Measurements from ENCODE around the gene PSME3. TPM values are rescaled to one million over a fixed set of nuclear protein-coding genes. Genes with fewer than 3 reads are reported as not detected.

PSME3 gene
- total and polyA plus RNA-seq, 2 of the 13 experiments (the other 11 are each of a cell fraction or from before 2014, with no cell fraction given) = 66.3 to 135 TPM

DNA sequence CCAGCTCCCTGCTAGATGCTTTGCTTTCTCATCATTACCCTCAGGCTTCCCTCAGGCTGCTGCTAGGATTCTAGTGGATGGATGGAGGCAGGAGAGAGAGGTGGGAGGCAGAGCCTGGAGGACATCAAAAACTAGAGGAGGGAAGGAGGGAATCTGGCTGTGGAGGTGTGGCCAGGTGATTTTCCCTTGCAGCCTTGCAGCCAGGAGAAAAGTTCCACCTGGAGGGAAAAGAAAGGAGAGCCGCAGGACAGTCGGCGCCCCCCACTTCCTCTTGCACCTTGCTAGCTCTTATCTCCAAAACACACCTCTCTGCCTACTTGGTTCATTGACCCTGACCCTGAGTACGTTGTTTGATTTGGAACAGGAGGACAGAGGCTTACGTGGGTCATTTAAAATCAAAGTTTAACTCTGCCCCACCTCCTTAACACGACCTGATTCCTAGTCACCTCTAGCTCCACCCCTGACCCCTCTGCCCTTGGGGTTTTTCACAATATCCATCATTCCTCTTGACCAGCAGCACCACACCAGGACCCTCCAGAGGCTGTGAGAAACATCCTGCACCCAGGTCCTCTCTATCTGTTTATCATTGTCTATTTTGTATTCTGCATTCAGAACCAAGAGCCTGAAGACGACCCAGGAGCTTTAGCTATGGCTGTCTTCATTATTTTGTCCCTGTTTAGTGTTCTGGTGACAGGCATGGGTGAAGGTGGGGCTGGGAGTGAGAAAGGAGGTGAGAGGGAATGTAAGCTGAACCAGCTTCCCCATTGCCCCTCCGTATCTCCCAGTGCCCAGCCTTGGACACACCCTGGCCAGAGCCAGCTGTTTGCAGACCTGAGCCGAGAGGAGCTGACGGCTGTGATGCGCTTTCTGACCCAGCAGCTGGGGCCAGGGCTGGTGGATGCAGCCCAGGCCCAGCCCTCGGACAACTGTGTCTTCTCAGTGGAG lies 33.7 kb downstream of the PSME3 start (continued):
- TF ChIP-seq, protein P1, sequence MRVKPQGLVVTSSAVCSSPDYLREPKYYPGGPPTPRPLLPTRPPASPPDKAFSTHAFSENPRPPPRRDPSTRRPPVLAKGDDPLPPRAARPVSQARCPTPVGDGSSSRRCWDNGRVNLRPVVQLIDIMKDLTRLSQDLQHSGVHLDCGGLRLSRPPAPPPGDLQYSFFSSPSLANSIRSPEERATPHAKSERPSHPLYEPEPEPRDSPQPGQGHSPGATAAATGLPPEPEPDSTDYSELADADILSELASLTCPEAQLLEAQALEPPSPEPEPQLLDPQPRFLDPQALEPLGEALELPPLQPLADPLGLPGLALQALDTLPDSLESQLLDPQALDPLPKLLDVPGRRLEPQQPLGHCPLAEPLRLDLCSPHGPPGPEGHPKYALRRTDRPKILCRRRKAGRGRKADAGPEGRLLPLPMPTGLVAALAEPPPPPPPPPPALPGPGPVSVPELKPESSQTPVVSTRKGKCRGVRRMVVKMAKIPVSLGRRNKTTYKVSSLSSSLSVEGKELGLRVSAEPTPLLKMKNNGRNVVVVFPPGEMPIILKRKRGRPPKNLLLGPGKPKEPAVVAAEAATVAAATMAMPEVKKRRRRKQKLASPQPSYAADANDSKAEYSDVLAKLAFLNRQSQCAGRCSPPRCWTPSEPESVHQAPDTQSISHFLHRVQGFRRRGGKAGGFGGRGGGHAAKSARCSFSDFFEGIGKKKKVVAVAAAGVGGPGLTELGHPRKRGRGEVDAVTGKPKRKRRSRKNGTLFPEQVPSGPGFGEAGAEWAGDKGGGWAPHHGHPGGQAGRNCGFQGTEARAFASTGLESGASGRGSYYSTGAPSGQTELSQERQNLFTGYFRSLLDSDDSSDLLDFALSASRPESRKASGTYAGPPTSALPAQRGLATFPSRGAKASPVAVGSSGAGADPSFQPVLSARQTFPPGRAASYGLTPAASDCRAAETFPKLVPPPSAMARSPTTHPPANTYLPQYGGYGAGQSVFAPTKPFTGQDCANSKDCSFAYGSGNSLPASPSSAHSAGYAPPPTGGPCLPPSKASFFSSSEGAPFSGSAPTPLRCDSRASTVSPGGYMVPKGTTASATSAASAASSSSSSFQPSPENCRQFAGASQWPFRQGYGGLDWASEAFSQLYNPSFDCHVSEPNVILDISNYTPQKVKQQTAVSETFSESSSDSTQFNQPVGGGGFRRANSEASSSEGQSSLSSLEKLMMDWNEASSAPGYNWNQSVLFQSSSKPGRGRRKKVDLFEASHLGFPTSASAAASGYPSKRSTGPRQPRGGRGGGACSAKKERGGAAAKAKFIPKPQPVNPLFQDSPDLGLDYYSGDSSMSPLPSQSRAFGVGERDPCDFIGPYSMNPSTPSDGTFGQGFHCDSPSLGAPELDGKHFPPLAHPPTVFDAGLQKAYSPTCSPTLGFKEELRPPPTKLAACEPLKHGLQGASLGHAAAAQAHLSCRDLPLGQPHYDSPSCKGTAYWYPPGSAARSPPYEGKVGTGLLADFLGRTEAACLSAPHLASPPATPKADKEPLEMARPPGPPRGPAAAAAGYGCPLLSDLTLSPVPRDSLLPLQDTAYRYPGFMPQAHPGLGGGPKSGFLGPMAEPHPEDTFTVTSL (CRISPR knock-in tag; IDR thresholded peaks at IDR 0.05; ENCODE audit: borderline replicate concordance) = 0 out of 2 replicates have a peak, but pooled peaks have one; percentile 44
- TF ChIP-seq NFAT5 (CRISPR knock-in tag; IDR thresholded peaks at IDR 0.05) = 0 out of 2 replicates have a peak, but pooled peaks have one; percentile 10
- TF ChIP-seq, protein P2, sequence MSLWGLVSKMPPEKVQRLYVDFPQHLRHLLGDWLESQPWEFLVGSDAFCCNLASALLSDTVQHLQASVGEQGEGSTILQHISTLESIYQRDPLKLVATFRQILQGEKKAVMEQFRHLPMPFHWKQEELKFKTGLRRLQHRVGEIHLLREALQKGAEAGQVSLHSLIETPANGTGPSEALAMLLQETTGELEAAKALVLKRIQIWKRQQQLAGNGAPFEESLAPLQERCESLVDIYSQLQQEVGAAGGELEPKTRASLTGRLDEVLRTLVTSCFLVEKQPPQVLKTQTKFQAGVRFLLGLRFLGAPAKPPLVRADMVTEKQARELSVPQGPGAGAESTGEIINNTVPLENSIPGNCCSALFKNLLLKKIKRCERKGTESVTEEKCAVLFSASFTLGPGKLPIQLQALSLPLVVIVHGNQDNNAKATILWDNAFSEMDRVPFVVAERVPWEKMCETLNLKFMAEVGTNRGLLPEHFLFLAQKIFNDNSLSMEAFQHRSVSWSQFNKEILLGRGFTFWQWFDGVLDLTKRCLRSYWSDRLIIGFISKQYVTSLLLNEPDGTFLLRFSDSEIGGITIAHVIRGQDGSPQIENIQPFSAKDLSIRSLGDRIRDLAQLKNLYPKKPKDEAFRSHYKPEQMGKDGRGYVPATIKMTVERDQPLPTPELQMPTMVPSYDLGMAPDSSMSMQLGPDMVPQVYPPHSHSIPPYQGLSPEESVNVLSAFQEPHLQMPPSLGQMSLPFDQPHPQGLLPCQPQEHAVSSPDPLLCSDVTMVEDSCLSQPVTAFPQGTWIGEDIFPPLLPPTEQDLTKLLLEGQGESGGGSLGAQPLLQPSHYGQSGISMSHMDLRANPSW (CRISPR knock-in tag; IDR thresholded peaks at IDR 0.05; ENCODE audit: borderline replicate concordance) = 0 out of 2 replicates have a peak, but pooled peaks have one; percentile 55
- TF ChIP-seq SPEN (CRISPR knock-in tag; IDR thresholded peaks at IDR 0.05; ENCODE audit: low read depth) = peak; percentile 82; the same call in 1 of the 2 replicates
- no peak for TF ChIP-seq BHLHE40 (IDR thresholded peaks at IDR 0.05; ENCODE audit: low read length)
- no peak for TF ChIP-seq MZF1 (CRISPR knock-in tag; IDR thresholded peaks at IDR 0.05; ENCODE audit: borderline replicate concordance)
- TF ChIP-seq SRSF4 (IDR thresholded peaks at IDR 0.05; ENCODE audit: low read depth, low read length, poor library complexity, severe bottlenecking) = no peak
- TF ChIP-seq MXD4 (CRISPR knock-in tag; IDR thresholded peaks at IDR 0.05) = no peak
- TF ChIP-seq, protein P3, sequence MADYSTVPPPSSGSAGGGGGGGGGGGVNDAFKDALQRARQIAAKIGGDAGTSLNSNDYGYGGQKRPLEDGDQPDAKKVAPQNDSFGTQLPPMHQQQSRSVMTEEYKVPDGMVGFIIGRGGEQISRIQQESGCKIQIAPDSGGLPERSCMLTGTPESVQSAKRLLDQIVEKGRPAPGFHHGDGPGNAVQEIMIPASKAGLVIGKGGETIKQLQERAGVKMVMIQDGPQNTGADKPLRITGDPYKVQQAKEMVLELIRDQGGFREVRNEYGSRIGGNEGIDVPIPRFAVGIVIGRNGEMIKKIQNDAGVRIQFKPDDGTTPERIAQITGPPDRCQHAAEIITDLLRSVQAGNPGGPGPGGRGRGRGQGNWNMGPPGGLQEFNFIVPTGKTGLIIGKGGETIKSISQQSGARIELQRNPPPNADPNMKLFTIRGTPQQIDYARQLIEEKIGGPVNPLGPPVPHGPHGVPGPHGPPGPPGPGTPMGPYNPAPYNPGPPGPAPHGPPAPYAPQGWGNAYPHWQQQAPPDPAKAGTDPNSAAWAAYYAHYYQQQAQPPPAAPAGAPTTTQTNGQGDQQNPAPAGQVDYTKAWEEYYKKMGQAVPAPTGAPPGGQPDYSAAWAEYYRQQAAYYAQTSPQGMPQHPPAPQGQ (CRISPR knock-in tag; IDR thresholded peaks at IDR 0.05; ENCODE audit: borderline replicate concordance) = peak; percentile 65; the same call in 1 of the 2 replicates
- TF ChIP-seq NR2C2 (CRISPR knock-in tag; IDR thresholded peaks at IDR 0.05; ENCODE audit: borderline replicate concordance) = peak; percentile 79

All from HepG2 (cell line).